Measurements from ENCODE around the gene PTPRJ. TPM values are rescaled to one million over a fixed set of nuclear protein-coding genes. Genes with fewer than 3 reads are reported as not detected.
"Not testable (repeated sequence)": the region's sequence is repeated elsewhere in the genome, so short reads cannot be mapped to it uniquely, and the experiment has no call there.

PTPRJ gene
- total RNA-seq, 3 donors from 2014 or later: 13.8 to 22.3 (median 19.0) TPM

DNA sequence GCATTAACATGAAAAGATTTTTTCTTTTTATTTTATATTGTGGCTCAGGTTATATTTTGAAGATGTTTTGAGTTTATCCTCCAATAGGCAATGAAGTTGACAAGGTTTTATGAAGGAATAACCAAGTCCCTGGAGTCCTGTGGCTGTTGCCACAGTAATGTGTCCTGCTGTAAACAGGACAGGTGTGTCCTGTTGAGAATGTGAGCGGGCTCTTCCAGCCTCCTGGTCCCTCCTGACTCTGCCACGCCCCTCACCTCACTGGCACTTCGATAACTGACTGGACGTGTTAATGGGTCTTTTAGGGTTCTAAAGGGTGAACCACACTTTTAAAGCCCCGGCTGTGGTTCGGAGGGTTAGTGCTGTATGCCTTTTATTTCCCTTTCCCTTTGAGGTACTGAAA is 188.5 kb downstream of the PTPRJ start:
- DNase-seq (no peak), ATAC-seq (no peak)
- H3K36me3 Mint-ChIP-seq (ENCODE audit: insufficient read depth): peaks cover 28% of the 10 kb centered on the region
- H3K9me3 Mint-ChIP-seq: no peaks in the 10 kb centered on the region
- no peak overlapping the region for H3K4me3 Mint-ChIP-seq
- H3K4me1 Mint-ChIP-seq (ENCODE audit: low read depth): peaks cover 32% of the 10 kb centered on the region
- H3K27me3 Mint-ChIP-seq (ENCODE audit: low read depth): no peaks in the 10 kb centered on the region

- Mint-ChIP-seq H3K36me3 (ENCODE audit: insufficient read depth) (peaks cover 24% of the 10 kb centered on the region), H3K4me1 (ENCODE audit: low read depth) (peaks cover 32% of the 10 kb centered on the region), H3K4me3 (no peak overlapping the region), H3K27me3 (ENCODE audit: low read depth) (no peaks in the 10 kb centered on the region), H3K9me3 (no peaks in the 10 kb centered on the region)
- ATAC-seq (no peak), DNase-seq (no peak)
These were observed 188.9 kb downstream of the PTPRJ start for GRCh38 chr11:48169259-48169658.

DNA sequence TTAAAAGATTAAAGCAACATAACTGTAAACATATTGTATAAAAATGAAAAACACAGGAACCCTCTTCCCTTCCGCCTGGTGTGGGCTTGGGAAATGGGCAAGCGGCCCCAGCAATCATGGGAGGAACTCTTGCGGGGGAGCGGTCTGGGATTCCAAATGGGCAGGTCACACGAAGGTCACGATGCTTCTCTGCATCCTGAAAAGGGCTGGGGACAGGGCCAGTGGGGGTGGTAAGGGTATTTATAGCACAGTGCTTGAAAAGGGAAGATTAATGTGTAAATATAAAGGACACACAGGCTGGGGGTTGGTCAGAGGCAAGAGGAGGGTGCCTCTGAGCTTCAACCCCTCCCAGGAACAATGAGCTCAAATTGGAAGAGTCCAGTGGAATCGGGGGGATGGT is 189.4 kb downstream of the PTPRJ start:
- H3K4me1 Mint-ChIP-seq (ENCODE audit: low read depth): peaks cover 32% of the 10 kb centered on the region
- ATAC-seq (no peak), DNase-seq (no peak)
- no peaks in the 10 kb centered on the region for H3K9me3 Mint-ChIP-seq
- no peak overlapping the region for H3K4me3 Mint-ChIP-seq
- peaks cover 23% of the 10 kb centered on the region for H3K36me3 Mint-ChIP-seq (ENCODE audit: insufficient read depth)
- no peaks in the 10 kb centered on the region for H3K27me3 Mint-ChIP-seq (ENCODE audit: low read depth)

GRCh38 chr11:48170241-48171233 is 190.2 kb downstream of the PTPRJ start:
- DNase-seq (no peak), ATAC-seq (no peak)
- Mint-ChIP-seq H3K27me3 (ENCODE audit: low read depth) (no peaks in the 10 kb centered on the region), H3K4me3 (no peak overlapping the region), H3K9me3 (no peaks in the 10 kb centered on the region), H3K4me1 (ENCODE audit: low read depth) (peaks cover 35% of the 10 kb centered on the region), H3K36me3 (ENCODE audit: insufficient read depth) (peaks cover 15% of the 10 kb centered on the region)

DNA sequence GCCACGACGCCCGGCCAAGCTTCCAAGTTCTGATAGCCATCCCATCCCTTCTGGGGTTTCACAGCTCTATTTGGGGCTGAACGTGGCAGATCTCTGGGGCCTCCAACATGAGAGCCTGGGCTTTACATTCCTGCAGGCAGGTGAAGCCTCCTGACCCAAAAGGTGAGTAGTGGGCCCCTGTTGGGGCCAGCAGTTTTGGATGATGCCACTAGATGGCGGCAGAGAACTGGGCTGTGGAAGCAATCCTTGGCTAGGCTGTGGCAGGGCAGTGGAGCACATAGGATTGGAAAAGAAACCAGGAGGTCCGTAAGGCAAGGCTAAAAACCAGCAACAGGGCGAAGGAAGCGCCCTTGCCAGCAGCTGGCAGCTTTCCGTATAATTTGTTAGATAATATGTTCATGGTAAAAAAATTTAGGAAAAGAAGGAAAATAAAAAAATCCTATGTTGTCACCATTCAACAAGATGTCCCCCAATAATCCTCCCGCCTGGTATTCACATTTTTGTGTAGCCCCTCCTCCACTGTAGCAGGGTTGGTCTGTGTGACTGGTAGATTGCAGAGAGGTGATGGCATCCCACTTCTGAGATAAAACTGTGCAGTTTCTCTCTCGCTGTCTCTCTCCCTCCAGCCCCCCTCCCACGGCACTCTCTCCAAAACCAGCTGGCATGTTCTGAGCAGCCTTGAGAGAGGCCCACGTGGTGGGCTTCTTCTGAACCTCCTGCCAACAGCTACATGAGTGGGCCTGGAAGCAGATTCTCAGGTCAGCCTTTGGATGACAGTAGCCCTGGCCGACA is 192.7 kb downstream of the PTPRJ start:
- Mint-ChIP-seq H3K27me3 (ENCODE audit: low read depth) (no peaks in the 10 kb centered on the region), H3K4me3 (no peak overlapping the region), H3K4me1 (ENCODE audit: low read depth) (peaks cover 36% of the 10 kb centered on the region), H3K36me3 (ENCODE audit: insufficient read depth) (peaks cover 3% of the 10 kb centered on the region), H3K9me3 (no peaks in the 10 kb centered on the region)
- ATAC-seq: peak; percentile 71 to 73
- DNase-seq: peak; percentile 52

DNA sequence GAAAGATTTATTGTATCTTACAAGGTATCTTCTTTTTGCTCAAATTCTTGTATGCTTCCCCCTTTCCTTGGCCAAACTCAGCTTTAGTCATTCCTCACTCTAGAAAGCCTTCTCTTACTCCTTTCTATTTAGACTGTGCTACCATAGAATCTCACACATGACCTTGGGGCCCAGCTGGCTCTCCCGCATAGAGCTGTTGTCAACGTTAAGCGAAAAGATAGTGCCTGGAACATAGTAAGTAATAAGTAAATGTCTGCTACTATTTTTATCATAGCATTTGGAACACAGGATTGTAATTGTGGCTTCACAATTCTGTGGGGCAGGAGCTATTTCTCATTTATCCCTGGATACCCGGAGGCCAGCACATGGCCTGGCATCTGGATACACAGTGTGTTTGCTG is 197.3 kb downstream of the PTPRJ start:
- ATAC-seq: no peak
- H3K36me3 Mint-ChIP-seq (ENCODE audit: insufficient read depth): no peaks in the 10 kb centered on the region
- peaks cover 14% of the 10 kb centered on the region for H3K4me1 Mint-ChIP-seq (ENCODE audit: low read depth)
- H3K4me3 Mint-ChIP-seq: no peak overlapping the region
- no peak for DNase-seq
- H3K27me3 Mint-ChIP-seq (ENCODE audit: low read depth): no peaks in the 10 kb centered on the region
- no peaks in the 10 kb centered on the region for H3K9me3 Mint-ChIP-seq

GRCh38 chr11:48180627-48181026 is 200.3 kb downstream of the PTPRJ start:
- ATAC-seq (no peak), DNase-seq (no peak)
- Mint-ChIP-seq H3K27me3 (ENCODE audit: low read depth) (no peaks in the 10 kb centered on the region), H3K4me1 (ENCODE audit: low read depth) (no peaks in the 10 kb centered on the region), H3K9me3 (no peaks in the 10 kb centered on the region), H3K36me3 (ENCODE audit: insufficient read depth) (no peaks in the 10 kb centered on the region), H3K4me3 (no peak overlapping the region)

GRCh38 chr11:48182860-48183526 is 202.6 kb downstream of the PTPRJ start:
- peaks cover under 1% of the 10 kb centered on the region for H3K9me3 Mint-ChIP-seq
- H3K27me3 Mint-ChIP-seq (ENCODE audit: low read depth): no peaks in the 10 kb centered on the region
- H3K4me3 Mint-ChIP-seq: no peak overlapping the region
- no peak for DNase-seq
- ATAC-seq: no peak
- no peaks in the 10 kb centered on the region for H3K4me1 Mint-ChIP-seq (ENCODE audit: low read depth)
- H3K36me3 Mint-ChIP-seq (ENCODE audit: insufficient read depth): no peaks in the 10 kb centered on the region

- Mint-ChIP-seq H3K4me3 (no peak overlapping the region), H3K4me1 (ENCODE audit: low read depth) (peaks cover 2% of the 10 kb centered on the region), H3K36me3 (ENCODE audit: insufficient read depth) (no peaks in the 10 kb centered on the region), H3K27me3 (ENCODE audit: low read depth) (no peaks in the 10 kb centered on the region), H3K9me3 (peaks cover 8% of the 10 kb centered on the region)
- DNase-seq (no peak), ATAC-seq (no peak)
These were observed 204.1 kb downstream of the PTPRJ start for GRCh38 chr11:48184452-48184851.

GRCh38 chr11:48190906-48191654 is 210.7 kb downstream of the PTPRJ start:
- not testable (repeated sequence) for ATAC-seq, DNase-seq

GRCh38 chr11:48193876-48194275 is 213.5 kb downstream of the PTPRJ start:
- no peak for ATAC-seq
- Mint-ChIP-seq H3K4me3 (no peak overlapping the region), H3K9me3 (peaks cover 33% of the 10 kb centered on the region), H3K36me3 (ENCODE audit: insufficient read depth) (peaks cover 5% of the 10 kb centered on the region), H3K27me3 (ENCODE audit: low read depth) (peaks cover 3% of the 10 kb centered on the region), H3K4me1 (ENCODE audit: low read depth) (peaks cover 23% of the 10 kb centered on the region)
- DNase-seq: no peak

More at GRCh38 chr11:48190906-48191654, 210.7 kb downstream of the PTPRJ start:
- H3K4me3 Mint-ChIP-seq: peak overlapping the region; percentile 58
- not testable (repeated sequence) for H3K36me3 Mint-ChIP-seq (ENCODE audit: insufficient read depth); H3K27me3 Mint-ChIP-seq (ENCODE audit: low read depth)
- peaks cover 25% of the 10 kb centered on the region for H3K9me3 Mint-ChIP-seq
- H3K4me1 Mint-ChIP-seq (ENCODE audit: low read depth): peaks cover 23% of the 10 kb centered on the region

DNA sequence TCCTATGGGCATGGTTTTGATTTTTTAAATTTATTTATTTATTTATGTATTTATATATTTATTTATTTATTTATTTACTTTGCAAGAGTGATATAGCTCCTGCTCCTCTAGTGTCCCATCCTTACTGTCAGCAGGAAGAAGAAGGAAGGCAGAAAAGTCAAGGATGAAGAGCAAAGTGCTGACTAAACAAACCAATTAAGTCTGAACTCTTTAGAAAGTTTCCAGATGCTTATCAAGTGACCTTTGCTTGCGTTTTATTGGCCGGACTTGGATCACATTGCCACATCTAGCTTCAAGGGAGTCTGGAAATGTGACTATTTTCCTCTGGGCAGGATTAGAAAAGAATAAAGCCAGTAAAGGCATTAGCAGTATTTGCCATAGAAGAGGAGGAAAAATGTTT is 227.5 kb downstream of the PTPRJ start:
- ATAC-seq (no peak), DNase-seq (no peak)
- Mint-ChIP-seq H3K9me3 (no peaks in the 10 kb centered on the region), H3K27me3 (ENCODE audit: low read depth) (peaks cover 14% of the 10 kb centered on the region), H3K4me3 (no peak overlapping the region), H3K4me1 (ENCODE audit: low read depth) (no peaks in the 10 kb centered on the region), H3K36me3 (ENCODE audit: insufficient read depth) (no peaks in the 10 kb centered on the region)

DNA sequence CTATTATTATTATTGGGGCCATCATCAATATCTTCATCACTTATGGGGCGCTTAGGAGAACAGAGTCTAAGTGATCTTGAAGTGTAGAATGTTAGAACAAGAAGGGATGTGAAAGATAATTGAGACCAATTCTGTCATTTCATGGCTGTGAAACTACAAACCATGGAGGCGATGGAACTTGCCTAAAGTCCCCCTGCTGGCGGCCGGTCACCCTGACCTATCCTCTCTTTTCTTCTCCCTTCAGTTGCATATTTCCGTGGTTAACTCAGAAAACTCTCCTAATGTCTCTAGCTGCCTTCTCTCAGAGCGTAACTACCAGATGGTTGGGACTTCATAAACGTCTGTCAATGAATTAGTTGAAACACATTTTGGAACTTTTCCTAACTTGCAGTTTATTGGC is 229.7 kb downstream of the PTPRJ start:
- Mint-ChIP-seq H3K4me1 (ENCODE audit: low read depth) (no peaks in the 10 kb centered on the region), H3K9me3 (no peaks in the 10 kb centered on the region), H3K36me3 (ENCODE audit: insufficient read depth) (no peaks in the 10 kb centered on the region), H3K4me3 (no peak overlapping the region), H3K27me3 (ENCODE audit: low read depth) (peaks cover 14% of the 10 kb centered on the region)
- no peak for ATAC-seq
- DNase-seq: no peak

GRCh38 chr11:48216510-48216909 is 236.2 kb downstream of the PTPRJ start, which contains the start of gene OR4B1:
Gene OR4B1, plus strand, starts transcription at chr11:48216810. Its CDS starts 0 bp downstream, at chr11:48216810.
- ATAC-seq (no peak), DNase-seq (no peak)
- no peak within 1 kb of the TSS for H3K4me3 Mint-ChIP-seq
- no peaks in the 10 kb centered on the region for H3K4me1 Mint-ChIP-seq (ENCODE audit: low read depth)
- no peaks in the 10 kb centered on the region for H3K36me3 Mint-ChIP-seq (ENCODE audit: insufficient read depth)
- H3K27me3 Mint-ChIP-seq (ENCODE audit: low read depth): no peaks in the 10 kb centered on the region
- H3K9me3 Mint-ChIP-seq: no peaks in the 10 kb centered on the region
